ENCODE measurements around the gene LBH.

DNA sequence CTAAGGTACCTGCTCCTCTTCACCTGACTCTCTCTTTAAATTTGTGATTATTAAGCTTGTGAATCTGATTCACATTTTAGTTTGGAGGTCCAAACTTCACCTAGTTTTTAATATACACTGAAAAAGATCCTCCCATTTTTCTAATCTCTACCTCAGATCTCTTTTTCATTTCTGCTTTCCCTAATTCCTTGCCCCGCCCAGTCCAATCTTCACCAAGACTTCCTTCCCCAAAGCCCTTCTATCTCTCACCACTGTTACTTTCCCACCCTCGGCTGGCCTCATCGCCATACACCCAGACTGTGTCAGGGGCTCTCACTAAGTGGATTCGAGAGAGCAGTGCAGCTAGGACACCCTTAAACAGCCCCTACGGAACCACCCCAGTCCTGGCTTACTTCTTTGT lies 40.0 kb downstream of the LBH start:
- TF ChIP-seq, protein P1, sequence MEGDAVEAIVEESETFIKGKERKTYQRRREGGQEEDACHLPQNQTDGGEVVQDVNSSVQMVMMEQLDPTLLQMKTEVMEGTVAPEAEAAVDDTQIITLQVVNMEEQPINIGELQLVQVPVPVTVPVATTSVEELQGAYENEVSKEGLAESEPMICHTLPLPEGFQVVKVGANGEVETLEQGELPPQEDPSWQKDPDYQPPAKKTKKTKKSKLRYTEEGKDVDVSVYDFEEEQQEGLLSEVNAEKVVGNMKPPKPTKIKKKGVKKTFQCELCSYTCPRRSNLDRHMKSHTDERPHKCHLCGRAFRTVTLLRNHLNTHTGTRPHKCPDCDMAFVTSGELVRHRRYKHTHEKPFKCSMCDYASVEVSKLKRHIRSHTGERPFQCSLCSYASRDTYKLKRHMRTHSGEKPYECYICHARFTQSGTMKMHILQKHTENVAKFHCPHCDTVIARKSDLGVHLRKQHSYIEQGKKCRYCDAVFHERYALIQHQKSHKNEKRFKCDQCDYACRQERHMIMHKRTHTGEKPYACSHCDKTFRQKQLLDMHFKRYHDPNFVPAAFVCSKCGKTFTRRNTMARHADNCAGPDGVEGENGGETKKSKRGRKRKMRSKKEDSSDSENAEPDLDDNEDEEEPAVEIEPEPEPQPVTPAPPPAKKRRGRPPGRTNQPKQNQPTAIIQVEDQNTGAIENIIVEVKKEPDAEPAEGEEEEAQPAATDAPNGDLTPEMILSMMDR (IDR thresholded peaks at IDR 0.05): no peak
- TF ChIP-seq POLR2AphosphoS5 (IDR thresholded peaks at IDR 0.05): no peak
